ENCODE measurements around the gene IGSF3.

DNA sequence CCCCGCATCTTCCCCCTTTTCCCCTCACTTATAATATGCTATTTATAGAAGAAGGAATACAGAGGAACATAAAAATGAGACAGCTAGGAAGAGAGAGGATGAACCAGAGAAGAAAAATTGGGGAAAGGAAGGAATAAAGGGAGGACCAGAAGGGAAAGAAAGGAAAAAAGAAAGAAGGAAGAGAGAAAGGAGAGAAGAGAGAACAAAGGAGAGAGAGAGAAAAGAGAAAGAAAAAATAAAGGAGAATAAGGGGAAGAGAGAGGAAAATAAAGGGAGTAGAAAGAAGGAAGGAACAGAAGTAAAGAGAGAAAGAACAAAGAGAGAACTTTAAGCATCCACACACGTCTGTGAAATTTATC, 11.2 kb upstream of the IGSF3 start:
- TF ChIP-seq, protein P1, sequence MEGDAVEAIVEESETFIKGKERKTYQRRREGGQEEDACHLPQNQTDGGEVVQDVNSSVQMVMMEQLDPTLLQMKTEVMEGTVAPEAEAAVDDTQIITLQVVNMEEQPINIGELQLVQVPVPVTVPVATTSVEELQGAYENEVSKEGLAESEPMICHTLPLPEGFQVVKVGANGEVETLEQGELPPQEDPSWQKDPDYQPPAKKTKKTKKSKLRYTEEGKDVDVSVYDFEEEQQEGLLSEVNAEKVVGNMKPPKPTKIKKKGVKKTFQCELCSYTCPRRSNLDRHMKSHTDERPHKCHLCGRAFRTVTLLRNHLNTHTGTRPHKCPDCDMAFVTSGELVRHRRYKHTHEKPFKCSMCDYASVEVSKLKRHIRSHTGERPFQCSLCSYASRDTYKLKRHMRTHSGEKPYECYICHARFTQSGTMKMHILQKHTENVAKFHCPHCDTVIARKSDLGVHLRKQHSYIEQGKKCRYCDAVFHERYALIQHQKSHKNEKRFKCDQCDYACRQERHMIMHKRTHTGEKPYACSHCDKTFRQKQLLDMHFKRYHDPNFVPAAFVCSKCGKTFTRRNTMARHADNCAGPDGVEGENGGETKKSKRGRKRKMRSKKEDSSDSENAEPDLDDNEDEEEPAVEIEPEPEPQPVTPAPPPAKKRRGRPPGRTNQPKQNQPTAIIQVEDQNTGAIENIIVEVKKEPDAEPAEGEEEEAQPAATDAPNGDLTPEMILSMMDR (IDR thresholded peaks at IDR 0.05; ENCODE audit: low read length): no peak
- TF ChIP-seq EZH2 (optimal IDR thresholded peaks at IDR 0.05; ENCODE audit: low read depth, low read length): no peak

Measured in MM.1S (cell line).